ENCODE measurements around the gene LAIR2.

The LAIR2 gene

DNA sequence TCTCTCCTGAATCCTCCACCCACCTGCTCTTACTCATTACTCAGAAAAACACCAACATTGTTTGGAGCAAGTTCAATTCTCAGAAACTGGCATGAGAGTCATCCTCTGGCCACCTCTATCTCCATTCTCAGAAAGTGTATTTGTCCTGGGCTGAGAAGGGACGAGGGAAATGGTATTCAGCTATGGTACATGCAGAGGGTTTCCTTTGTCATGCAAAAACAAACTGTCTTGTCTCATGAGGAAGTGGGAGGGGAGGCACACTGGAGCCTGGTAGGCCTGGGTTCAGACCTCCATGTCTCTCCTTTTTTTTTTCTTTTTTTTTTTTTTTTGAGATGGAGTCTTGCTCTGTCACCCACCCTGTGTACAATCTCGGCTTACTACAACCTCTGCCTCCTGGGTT lies 39.1 kb downstream of the LAIR2 start:
- no peak for DNase-seq

GRCh38 chr19:54548806-54549205 lies 46.2 kb downstream of the LAIR2 start:
- DNase-seq = no peak

- DNase-seq = no peak
These were observed 46.6 kb downstream of the LAIR2 start for GRCh38 chr19:54549224-54549623.

- DNase-seq = no peak
These were observed 48.7 kb downstream of the LAIR2 start for GRCh38 chr19:54551293-54551692.

DNA sequence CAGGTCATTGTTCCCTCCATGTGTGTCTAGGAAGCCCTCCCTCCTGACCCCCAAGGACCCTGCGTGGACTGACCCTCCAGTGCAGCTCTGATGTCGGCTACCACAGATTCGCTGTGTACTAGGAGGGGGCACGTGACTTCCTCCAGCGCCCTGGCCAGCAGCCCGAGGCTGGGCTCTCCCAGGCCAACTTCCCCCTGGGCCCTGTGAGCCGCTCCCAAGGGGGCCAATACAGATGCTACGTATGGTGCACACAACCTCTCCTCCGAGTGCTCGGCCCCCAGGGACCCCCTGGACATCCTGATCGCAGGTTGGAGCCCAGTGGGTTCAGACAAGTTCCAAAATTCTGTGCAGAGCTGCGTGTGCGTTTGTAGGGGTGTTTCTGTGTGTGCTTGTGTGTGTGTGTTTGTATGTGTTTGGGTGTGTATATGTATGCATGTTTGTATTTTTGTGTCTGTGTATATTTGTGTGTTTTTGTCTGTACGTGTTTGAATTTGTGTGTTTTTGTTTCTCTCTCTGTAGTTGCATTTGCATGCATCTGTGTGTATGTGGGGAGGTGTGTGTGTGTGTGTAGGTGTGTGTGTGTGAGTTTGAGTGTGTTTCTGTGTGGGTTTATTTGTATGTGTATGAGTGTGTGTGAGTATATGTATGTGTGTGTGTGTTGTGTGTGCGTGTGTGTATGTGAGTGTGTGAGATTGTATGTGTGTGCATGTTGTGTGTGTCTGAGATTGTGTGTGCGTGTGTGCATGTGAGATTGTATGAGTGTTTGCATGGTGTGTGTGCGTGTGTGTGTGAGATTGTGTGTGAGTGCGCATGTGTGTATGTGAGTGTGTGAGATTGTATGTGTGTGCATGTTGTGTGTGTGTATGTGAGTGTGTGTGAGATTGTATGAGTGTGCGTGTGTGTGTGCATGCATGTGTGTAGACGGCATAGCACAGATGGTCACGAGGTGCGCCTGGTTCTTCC lies 49.6 kb downstream of the LAIR2 start:
- no peak for DNase-seq

DNA sequence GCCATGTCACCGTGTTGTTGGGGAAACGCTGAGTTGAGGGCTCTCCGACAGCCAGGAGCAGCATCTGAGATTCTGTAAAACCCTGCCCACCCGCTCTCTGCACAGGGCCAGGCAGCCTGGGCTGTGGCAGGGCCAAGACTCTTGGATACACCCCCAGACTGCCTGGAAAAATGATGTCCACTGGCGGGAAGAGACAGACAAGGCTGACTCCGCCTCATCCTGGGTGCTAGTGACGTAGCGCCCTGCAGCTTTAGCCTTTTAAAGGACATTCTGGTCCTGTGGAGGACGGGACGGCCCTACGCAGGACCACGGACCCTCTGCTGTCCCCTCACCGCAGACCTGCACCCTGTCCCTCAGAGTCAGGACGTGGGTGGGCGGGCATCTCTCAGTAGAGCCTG lies 50.3 kb downstream of the LAIR2 start:
- DNase-seq = no peak

- no peak for DNase-seq
These were observed 51.4 kb downstream of the LAIR2 start for GRCh38 chr19:54554006-54554405.

GRCh38 chr19:54554896-54555295 lies 52.3 kb downstream of the LAIR2 start:
- DNase-seq = no peak

DNA sequence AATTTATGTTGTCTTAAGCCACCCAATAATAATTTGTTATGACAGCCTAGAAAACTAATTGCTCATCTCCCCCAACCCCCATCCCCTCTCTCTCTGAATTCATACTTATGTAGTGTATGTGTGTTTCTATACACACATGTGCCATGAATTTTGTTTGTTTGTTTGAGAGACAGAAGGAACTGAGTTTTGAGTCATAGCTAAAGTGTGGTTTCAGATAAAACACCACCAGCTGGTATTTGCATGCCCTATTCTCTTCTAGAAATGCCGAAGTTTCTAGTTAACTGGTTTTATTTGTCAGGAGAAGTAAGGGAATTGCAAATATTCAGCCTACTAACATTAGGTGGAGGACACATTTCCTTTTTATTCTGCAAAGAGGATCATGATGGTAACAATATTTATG lies 53.6 kb downstream of the LAIR2 start:
- no peak for DNase-seq

DNA sequence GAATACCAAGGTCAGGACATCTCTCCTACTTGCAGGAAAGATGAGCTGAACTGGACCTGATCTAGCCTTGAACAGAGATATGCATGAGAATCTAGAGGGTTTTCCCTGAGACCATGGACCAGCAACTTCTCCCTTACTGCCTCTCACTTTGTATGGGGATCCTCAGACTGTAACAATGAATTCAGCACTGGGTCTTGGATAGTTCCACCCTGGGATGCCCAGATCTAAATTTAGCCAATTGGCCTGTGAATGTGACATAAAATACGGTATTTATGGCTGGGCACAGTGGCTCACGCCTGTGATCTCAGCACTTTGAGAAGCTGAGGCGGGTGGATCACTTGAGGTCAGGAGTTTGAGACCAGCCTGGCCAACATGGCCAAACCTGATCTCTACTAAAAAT lies 55.7 kb downstream of the LAIR2 start:
- no peak for DNase-seq
